ENCODE measurements around the gene CACNB4. TPM values are rescaled to one million over a fixed set of nuclear protein-coding genes. Genes with fewer than 3 reads are reported as not detected.

CACNB4 gene
- total and polyA plus RNA-seq, 8 donors, result 0.34 to 1.3 (median 0.70) TPM

DNA sequence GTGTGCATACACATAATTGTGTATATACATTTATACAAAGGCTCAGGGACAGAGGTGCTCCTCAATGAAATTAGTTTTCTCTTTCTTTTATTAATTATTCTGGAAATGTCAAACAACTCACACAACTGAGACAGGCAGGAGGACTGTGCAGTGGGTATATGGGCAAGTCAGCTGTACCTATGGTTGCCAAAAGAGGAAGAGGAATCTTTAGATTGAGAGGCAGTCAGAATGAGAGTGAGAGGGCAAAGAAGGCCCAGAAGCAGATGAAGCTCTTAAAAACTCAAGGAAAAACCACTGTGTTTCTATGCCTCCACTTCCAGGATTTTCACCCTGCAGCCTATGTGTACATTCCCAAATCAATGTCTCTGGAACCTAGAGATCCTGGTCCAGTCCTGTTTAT is 79.1 kb downstream of the CACNB4 start:
- ATAC-seq, result no peak
- intact Hi-C loops (cut with DNase I), result no loop called here
- no peaks in the 10 kb centered on the region for H3K36me3 ChIP-seq

DNA sequence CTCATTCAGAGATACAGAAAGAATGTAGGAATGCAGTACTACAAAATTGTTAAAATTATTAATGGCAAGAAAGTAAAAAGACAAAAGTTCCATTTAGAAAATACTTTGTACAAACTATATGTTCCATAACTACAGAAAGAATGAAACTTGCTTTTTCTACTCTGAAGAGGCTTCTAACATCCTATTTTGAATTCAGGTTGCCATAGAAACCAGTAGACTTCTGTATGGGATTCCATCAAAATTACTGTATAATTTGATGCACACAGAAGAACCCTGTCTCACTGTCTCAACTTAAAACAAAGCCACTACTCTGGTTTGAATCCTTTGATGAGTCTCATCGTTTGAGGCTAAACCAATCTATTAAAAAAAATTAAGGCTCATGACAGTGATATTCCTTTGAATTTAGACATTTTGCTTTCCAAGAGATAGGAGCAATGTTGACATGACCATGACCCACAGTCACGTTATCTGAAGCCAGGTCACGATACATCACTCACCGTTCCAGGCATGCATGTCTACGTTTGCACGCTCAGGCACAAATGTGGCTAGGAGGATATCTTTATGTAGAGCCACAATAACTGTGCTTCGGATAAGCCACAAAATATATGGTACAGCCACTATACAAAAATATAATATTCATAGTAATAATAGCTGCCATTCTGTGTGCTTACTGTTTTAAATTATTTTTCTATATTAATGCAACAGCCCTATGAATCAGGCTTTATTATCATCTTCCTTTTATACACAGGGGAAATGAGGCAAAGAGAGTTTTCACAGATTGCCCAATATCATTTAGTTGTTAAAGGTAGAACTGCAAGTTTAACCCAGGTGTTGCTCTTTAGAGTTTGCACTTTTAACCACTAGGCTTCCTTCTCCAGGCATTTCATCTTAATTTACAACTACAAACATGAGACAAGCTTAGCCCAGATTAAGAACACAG is 82.4 kb downstream of the CACNB4 start:
- FAIRE-seq, result no peak
- DNase-seq, result no peak
- no peak for ATAC-seq
- no peaks in the 10 kb centered on the region for H3K27me3 ChIP-seq
- H3K27ac ChIP-seq, result no peak overlapping the region
- no peaks in the 10 kb centered on the region for H3K4me1 ChIP-seq
- 30 to 33% methylated on average over 7 of the region's 7 CpGs for WGBS, 2 donors
- intact Hi-C loops (cut with DNase I), result no loop called here
- no peaks in the 10 kb centered on the region for H3K36me3 ChIP-seq
- H3K9me3 ChIP-seq, result no peaks in the 10 kb centered on the region
- TF ChIP-seq, protein P1, sequence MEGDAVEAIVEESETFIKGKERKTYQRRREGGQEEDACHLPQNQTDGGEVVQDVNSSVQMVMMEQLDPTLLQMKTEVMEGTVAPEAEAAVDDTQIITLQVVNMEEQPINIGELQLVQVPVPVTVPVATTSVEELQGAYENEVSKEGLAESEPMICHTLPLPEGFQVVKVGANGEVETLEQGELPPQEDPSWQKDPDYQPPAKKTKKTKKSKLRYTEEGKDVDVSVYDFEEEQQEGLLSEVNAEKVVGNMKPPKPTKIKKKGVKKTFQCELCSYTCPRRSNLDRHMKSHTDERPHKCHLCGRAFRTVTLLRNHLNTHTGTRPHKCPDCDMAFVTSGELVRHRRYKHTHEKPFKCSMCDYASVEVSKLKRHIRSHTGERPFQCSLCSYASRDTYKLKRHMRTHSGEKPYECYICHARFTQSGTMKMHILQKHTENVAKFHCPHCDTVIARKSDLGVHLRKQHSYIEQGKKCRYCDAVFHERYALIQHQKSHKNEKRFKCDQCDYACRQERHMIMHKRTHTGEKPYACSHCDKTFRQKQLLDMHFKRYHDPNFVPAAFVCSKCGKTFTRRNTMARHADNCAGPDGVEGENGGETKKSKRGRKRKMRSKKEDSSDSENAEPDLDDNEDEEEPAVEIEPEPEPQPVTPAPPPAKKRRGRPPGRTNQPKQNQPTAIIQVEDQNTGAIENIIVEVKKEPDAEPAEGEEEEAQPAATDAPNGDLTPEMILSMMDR (IDR thresholded peaks at IDR 0.05), result no peak
- H3K4me3 ChIP-seq, result no peak overlapping the region

More for the DNA sequence above, 79.1 kb downstream of the CACNB4 start:
- Histone ChIP-seq H3K27ac (no peak overlapping the region), H3K4me3 (no peak overlapping the region), H3K4me1 (no peaks in the 10 kb centered on the region), H3K9me3 (no peaks in the 10 kb centered on the region), H3K27me3 (no peaks in the 10 kb centered on the region)
- DNase-seq, result no peak
- no peak for FAIRE-seq
- TF ChIP-seq, protein P1 (IDR thresholded peaks at IDR 0.05), result no peak

DNA sequence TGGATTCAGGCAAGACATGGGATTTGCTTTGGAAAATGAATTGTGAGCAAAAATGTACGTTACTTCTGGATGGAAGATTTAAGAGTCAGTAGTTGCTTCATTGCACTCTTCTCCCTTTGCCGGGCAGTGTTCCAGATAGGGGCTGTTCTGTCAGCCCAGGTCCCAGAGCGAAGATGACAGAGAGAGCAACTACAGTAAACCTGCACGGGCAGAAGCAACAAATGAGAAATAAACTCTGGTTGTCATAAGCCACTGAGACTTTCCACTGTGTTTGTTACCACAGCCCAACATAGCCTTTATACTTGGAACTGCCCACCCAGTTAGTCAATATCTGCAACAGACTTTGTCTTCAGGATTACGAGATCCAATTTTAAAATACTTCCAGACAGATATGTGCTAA is 83.3 kb downstream of the CACNB4 start:
- ATAC-seq (no peak), FAIRE-seq (no peak), DNase-seq (no peak)
- TF ChIP-seq, protein P1 (IDR thresholded peaks at IDR 0.05), result no peak
- WGBS, 2 donors, result 78 to 79% methylated on average over 5 of the region's 5 CpGs
- H3K27ac ChIP-seq, result no peak overlapping the region
- intact Hi-C loops (cut with DNase I), result no loop called here
- no peaks in the 10 kb centered on the region for H3K4me1 ChIP-seq
- H3K36me3 ChIP-seq, result no peaks in the 10 kb centered on the region
- no peaks in the 10 kb centered on the region for H3K27me3 ChIP-seq
- H3K9me3 ChIP-seq, result no peaks in the 10 kb centered on the region
- no peak overlapping the region for H3K4me3 ChIP-seq

DNA sequence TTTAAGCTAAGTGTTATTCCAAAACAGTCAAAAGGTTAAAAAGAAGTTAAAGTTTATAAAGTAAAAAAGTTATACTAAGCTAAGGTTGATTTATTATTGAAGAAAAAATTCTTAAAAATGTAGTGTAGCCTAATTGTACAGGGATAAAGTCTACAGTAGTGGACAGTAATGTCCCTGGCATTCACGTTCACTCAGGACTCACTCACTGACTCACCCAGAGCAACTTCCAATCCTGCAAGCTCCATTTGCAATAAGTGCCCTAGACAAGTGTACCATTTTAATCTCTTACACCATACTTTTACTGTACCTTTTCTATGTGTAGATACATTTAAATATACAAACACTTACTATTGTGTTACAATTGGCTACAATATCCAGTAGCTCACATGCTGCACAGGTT is 86.1 kb downstream of the CACNB4 start:
- Histone ChIP-seq H3K4me1 (no peaks in the 10 kb centered on the region), H3K9me3 (no peaks in the 10 kb centered on the region), H3K27me3 (no peaks in the 10 kb centered on the region), H3K27ac (no peak overlapping the region), H3K36me3 (no peaks in the 10 kb centered on the region), H3K4me3 (no peak overlapping the region)
- TF ChIP-seq, protein P1 (IDR thresholded peaks at IDR 0.05), result no peak
- no peak for FAIRE-seq
- 80 to 83% methylated on average over 1 of the region's 1 CpG for WGBS, 2 donors
- ATAC-seq, result no peak
- intact Hi-C loops (cut with DNase I), result no loop called here
- no peak for DNase-seq

DNA sequence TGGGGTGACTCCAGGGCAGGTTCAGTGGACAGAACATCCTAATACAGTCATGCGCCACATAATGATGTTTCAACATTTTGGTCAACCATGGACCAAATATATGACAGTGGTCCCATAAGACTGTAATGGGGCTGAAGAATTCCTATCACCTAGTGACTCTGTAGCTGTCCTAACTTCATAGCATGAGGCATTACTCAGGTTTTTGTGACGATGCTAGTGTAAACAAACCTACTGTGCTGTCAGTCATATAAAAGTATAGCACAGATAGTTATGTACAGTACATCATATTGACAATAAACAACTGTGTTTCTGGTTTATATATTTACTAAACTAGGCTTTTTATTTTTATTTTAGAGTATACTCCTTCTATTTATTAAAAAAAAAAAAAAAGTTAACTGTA is 87.1 kb downstream of the CACNB4 start:
- Histone ChIP-seq H3K27ac (no peak overlapping the region), H3K4me3 (no peak overlapping the region), H3K27me3 (no peaks in the 10 kb centered on the region), H3K4me1 (no peaks in the 10 kb centered on the region), H3K9me3 (no peaks in the 10 kb centered on the region), H3K36me3 (no peaks in the 10 kb centered on the region)
- TF ChIP-seq, protein P1 (IDR thresholded peaks at IDR 0.05), result no peak
- FAIRE-seq (no peak), DNase-seq (no peak), ATAC-seq (no peak)
- intact Hi-C loops (cut with DNase I), result no loop called here
- WGBS, 2 donors, result 68 to 71% methylated on average over 2 of the region's 2 CpGs

Measured in pancreas (tissue), 10 donors.